Kidney (tissue), 14 donors: Measurements from ENCODE around the gene SYS1. TPM values are rescaled to one million over a fixed set of nuclear protein-coding genes. Genes with fewer than 3 reads are reported as not detected.

Source experiments
- DNase-seq, 5 donors: peaks; one replicate each; pipeline ENCODE4 v3.0.0-alpha.2; 2013 to 2020
- FAIRE-seq: peaks from 2 replicates; lab custom pipeline; 2012; peaks lifted over from hg19 to GRCh38; lab: Jason Lieb, UNC
- H3K27ac ChIP-seq, 2 donors: one replicate each; pipeline ENCODE4 v1.7.0; 2013; ENCODE audit warnings: low read depth in 2 of 2, low read length in 2 of 2, inconsistent platforms in 1 of 2
- H3K27me3 ChIP-seq: one replicate; pipeline ENCODE4 v1.7.1; 2013; ENCODE audit warnings: low read length, inconsistent platforms; ENCODE audit not compliant: control insufficient read depth, insufficient read depth
- H3K36me3 ChIP-seq, 3 donors: one replicate each; pipeline versions ENCODE4 v1.7.0 to v1.7.1; 2013; ENCODE audit warnings: low read length in 3 of 3, control low read depth in 1 of 3, inconsistent platforms in 1 of 3; ENCODE audit not compliant: insufficient read depth in 3 of 3, control insufficient read depth in 2 of 3
- H3K4me1 ChIP-seq, 3 donors: one replicate each; pipeline versions ENCODE4 v1.7.0 to v1.7.1; 2013; ENCODE audit warnings: low read length in 3 of 3, inconsistent platforms in 1 of 3, low read depth in 1 of 3; ENCODE audit not compliant: control insufficient read depth in 2 of 3, insufficient read depth in 2 of 3
- H3K4me3 ChIP-seq, 3 donors: one replicate each; pipeline versions ENCODE4 v1.7.0 to v1.8.1; 2013; ENCODE audit warnings: low read length in 3 of 3, control low read depth in 1 of 3, inconsistent platforms in 1 of 3
- H3K9ac ChIP-seq, 3 donors: one replicate each; pipeline versions ENCODE4 v1.7.0 to v1.7.1; 2013; ENCODE audit warnings: low read length in 3 of 3, control low read depth in 1 of 3, inconsistent platforms in 1 of 3
- H3K9me3 ChIP-seq, 3 donors: one replicate each; pipeline versions ENCODE4 v1.7.0 to v1.7.1; 2013; ENCODE audit warnings: low read length in 3 of 3, control low read depth in 1 of 3, inconsistent platforms in 1 of 3; ENCODE audit not compliant: control insufficient read depth in 2 of 3, insufficient read depth in 1 of 3
- intact Hi-C: fragments of 100-400 bp; cut with DNase I; formaldehyde crosslinking; loops from one replicate; pipeline ENCODE4 v1.11.1; 2022
- polyA plus RNA-seq: library from polyadenylated mRNA; stranded (reverse); fragments of 350-450 nt; fragmentation: Illumina TruSeq; extraction: RNeasy Lipid Tissue Mini Kit (QIAGEN cat#74804); gene quantifications from one replicate; pipeline ENCODE4 v1.2.3, GENCODE V29; 2014; ENCODE audit warnings: low read depth, low replicate concordance; ENCODE audit not compliant: insufficient read depth
- total RNA-seq: library from RNA; stranded (reverse); fragmentation: NEBNext Ultra II Directional; extraction: Animal tissue kit (Norgen Biotek cat#: 25700); gene quantifications from one replicate; pipeline ENCODE4 v1.2.1, GENCODE V29; 2021
- TF ChIP-seq, protein P1 (sequence below): IDR thresholded peaks from 3 replicates; pipeline ENCODE4 v1.5.1; 2012; ENCODE audit warnings: mild to moderate bottlenecking, moderate library complexity, borderline replicate concordance; ENCODE audit not compliant: insufficient read depth; ENCODE audit errors: extremely low read depth
- donor health status: control.
- donor health status: control.
- donor health status: control.
- donor health status: control.
- donor health status: control.
- donor health status: DM: yes; HTN: yes; CAD: no.
- donor health status: Normal renal cell carcinoma (clear cell type).

SYS1 gene
- total and polyA plus RNA-seq, 2 donors from 2014 or later = 38.7 to 39.8 TPM

DNA sequence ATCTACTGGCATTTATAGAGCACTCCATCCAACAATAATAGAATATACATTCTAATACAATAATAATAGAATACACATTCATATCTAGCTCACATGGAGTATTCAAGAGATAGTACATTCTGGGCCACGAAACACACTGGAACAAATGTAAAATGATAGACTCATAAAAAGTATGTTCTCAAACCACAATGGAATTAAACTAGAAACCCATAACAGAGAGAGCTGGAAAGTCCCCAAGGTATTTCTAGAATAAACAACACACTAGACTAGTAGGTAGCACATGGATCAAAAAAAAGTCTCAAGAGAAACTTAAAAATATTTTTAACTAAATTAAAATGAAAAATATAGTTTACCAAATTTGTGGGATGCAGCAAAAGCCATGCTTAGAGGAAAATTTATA is 24.3 kb downstream of the SYS1 start:
- no peak overlapping the region for H3K9ac ChIP-seq
- DNase-seq (no peak), FAIRE-seq (no peak)
- intact Hi-C loops = no loop called here
- no peaks in the 10 kb centered on the region for H3K36me3 ChIP-seq
- H3K27me3 ChIP-seq = no peaks in the 10 kb centered on the region
- H3K27ac ChIP-seq = no peak overlapping the region
- H3K4me1 ChIP-seq = no peaks in the 10 kb centered on the region
- TF ChIP-seq, protein P1, sequence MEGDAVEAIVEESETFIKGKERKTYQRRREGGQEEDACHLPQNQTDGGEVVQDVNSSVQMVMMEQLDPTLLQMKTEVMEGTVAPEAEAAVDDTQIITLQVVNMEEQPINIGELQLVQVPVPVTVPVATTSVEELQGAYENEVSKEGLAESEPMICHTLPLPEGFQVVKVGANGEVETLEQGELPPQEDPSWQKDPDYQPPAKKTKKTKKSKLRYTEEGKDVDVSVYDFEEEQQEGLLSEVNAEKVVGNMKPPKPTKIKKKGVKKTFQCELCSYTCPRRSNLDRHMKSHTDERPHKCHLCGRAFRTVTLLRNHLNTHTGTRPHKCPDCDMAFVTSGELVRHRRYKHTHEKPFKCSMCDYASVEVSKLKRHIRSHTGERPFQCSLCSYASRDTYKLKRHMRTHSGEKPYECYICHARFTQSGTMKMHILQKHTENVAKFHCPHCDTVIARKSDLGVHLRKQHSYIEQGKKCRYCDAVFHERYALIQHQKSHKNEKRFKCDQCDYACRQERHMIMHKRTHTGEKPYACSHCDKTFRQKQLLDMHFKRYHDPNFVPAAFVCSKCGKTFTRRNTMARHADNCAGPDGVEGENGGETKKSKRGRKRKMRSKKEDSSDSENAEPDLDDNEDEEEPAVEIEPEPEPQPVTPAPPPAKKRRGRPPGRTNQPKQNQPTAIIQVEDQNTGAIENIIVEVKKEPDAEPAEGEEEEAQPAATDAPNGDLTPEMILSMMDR = no peak
- H3K4me3 ChIP-seq = no peak overlapping the region
- H3K9me3 ChIP-seq = no peaks in the 10 kb centered on the region

DNA sequence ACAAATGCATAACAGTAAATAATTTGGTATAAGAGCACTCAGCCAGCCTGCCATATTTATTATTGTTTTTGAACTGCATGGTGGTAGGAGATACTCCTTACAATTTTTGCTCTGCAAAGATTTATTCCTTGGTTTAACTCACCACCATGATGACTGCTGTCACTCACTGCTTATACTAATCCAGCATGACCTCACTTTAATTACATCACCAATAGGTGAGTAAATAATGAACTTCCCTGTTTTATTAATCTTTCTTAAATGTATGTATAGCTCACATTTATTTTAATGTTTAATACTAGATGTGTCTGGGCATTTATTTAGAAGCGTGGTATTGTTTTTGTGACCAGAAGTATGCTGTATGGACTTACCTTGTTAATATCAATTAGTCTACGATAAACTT is 28.0 kb downstream of the SYS1 start:
- no peak overlapping the region for H3K9ac ChIP-seq
- TF ChIP-seq, protein P1 = no peak
- no peaks in the 10 kb centered on the region for H3K36me3 ChIP-seq
- H3K27ac ChIP-seq = no peak overlapping the region
- intact Hi-C loops = no loop called here
- no peak overlapping the region for H3K4me3 ChIP-seq
- H3K4me1 ChIP-seq = no peaks in the 10 kb centered on the region
- no peak for DNase-seq
- FAIRE-seq = no peak
- H3K9me3 ChIP-seq = no peaks in the 10 kb centered on the region
- H3K27me3 ChIP-seq = no peaks in the 10 kb centered on the region

DNA sequence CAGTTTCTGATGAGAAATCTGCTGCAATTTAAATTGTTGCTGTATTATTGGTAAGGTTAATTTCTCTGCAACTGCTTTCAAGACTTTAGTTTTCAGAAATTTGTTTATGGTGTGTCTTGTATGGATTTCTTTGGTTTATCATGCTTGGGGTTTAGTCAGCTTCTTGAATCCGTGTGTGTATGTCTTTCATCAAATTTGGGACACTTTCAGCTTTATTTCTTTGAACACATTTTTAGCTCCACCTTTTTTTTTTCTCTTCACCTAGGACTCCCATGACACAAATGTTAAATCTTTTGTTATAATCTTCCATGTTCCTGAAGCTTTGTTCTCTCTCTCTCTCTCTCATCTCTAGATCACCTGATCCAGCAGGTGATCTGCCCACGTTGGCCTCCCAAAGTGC is 28.6 kb downstream of the SYS1 start:
- DNase-seq = no peak
- no peak for FAIRE-seq
- H3K27me3 ChIP-seq = no peaks in the 10 kb centered on the region
- intact Hi-C loops = no loop called here
- no peaks in the 10 kb centered on the region for H3K4me1 ChIP-seq
- no peaks in the 10 kb centered on the region for H3K36me3 ChIP-seq
- no peaks in the 10 kb centered on the region for H3K9me3 ChIP-seq
- no peak overlapping the region for H3K27ac ChIP-seq
- no peak overlapping the region for H3K4me3 ChIP-seq
- TF ChIP-seq, protein P1 = no peak
- H3K9ac ChIP-seq = no peak overlapping the region

DNA sequence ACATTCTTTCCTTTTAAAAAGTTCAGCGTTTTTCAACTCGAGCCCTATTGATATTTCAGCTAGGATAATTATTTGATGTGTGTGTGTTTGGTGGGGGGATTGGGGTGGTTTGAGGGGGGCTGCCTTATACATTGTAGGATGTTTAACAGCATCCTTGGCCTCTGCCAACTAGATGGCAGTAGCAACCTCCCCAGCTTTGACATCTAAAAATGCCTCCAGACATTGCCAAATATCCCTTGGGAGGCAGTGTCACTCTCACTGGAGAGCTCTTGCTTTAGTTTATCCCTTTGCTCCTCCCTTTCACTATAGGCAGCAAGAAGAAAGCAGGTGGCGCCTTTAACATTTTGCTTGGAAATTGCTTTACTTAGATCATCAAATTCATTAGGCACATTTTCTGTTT is 29.8 kb downstream of the SYS1 start:
- intact Hi-C loops = no loop called here
- H3K4me1 ChIP-seq = no peaks in the 10 kb centered on the region
- no peak overlapping the region for H3K27ac ChIP-seq
- H3K4me3 ChIP-seq = no peak overlapping the region
- no peaks in the 10 kb centered on the region for H3K9me3 ChIP-seq
- no peak overlapping the region for H3K9ac ChIP-seq
- FAIRE-seq = no peak
- H3K27me3 ChIP-seq = no peaks in the 10 kb centered on the region
- TF ChIP-seq, protein P1 = no peak
- no peaks in the 10 kb centered on the region for H3K36me3 ChIP-seq
- no peak for DNase-seq
